Central memory CD8-positive, alpha-beta T cell (primary cell): ENCODE data around the gene EPHA4.

Experiments
- ATAC-seq: fragments of 150-1000 bp; cut with Tn5 transposase; replicated peaks from 2 replicates; pipeline ENCODE4 v1.10.0; 2022; ENCODE audit warnings: mild to moderate bottlenecking, moderate FRiP score, moderate number of reproducible peaks; ENCODE audit not compliant: poor library complexity, severe bottlenecking; ENCODE audit errors: extremely low read depth
- DNase-seq, 2 donors: peaks; one replicate each; pipeline ENCODE4 v3.0.0; 2021; ENCODE audit warnings: low spot score in 2 of 2
- H3K27ac Mint-ChIP-seq: one replicate; pipeline ENCODE4 v1.8.0; 2022; ENCODE audit warnings: low read depth, mild to moderate bottlenecking, moderate library complexity, mixed read lengths
- H3K27me3 Mint-ChIP-seq: one replicate; pipeline ENCODE4 v1.8.0; 2022; ENCODE audit warnings: mixed read lengths
- H3K36me3 Mint-ChIP-seq: one replicate; pipeline ENCODE4 v1.8.0; 2022; ENCODE audit warnings: mild to moderate bottlenecking, moderate library complexity, mixed read lengths; ENCODE audit not compliant: insufficient read depth
- H3K4me1 Mint-ChIP-seq: one replicate; pipeline ENCODE4 v1.8.0; 2022; ENCODE audit warnings: mixed read lengths
- H3K4me3 Mint-ChIP-seq: one replicate; pipeline ENCODE4 v1.8.0; 2022; ENCODE audit warnings: mild to moderate bottlenecking, moderate library complexity, mixed read lengths
- H3K9me3 Mint-ChIP-seq: one replicate; pipeline ENCODE4 v1.8.0; 2022; ENCODE audit warnings: mixed read lengths

The EPHA4 gene

GRCh38 chr2:221431477-221431876, 140.6 kb downstream of the EPHA4 start:
- no peak for ATAC-seq
- Mint-ChIP-seq H3K4me3 (no peak overlapping the region), H3K27me3 (no peaks in the 10 kb centered on the region), H3K4me1 (no peaks in the 10 kb centered on the region), H3K9me3 (no peaks in the 10 kb centered on the region), H3K36me3 (peaks cover 25% of the 10 kb centered on the region), H3K27ac (no peak overlapping the region)
- no peak for DNase-seq

GRCh38 chr2:221429741-221430491, 142.2 kb downstream of the EPHA4 start:
- no peaks in the 10 kb centered on the region for H3K4me1 Mint-ChIP-seq
- no peak overlapping the region for H3K27ac Mint-ChIP-seq
- no peak for ATAC-seq
- peaks cover 26% of the 10 kb centered on the region for H3K36me3 Mint-ChIP-seq
- no peak overlapping the region for H3K4me3 Mint-ChIP-seq
- DNase-seq: no peak
- H3K27me3 Mint-ChIP-seq: no peaks in the 10 kb centered on the region
- no peaks in the 10 kb centered on the region for H3K9me3 Mint-ChIP-seq

- no peak overlapping the region for H3K4me3 Mint-ChIP-seq
- H3K9me3 Mint-ChIP-seq: no peaks in the 10 kb centered on the region
Measured at GRCh38 chr2:221428896-221429295, 143.2 kb downstream of the EPHA4 start.

GRCh38 chr2:221426929-221427328, 145.2 kb downstream of the EPHA4 start:
- no peak overlapping the region for H3K4me3 Mint-ChIP-seq
- DNase-seq (no peak), ATAC-seq (no peak)
- H3K27ac Mint-ChIP-seq: no peak overlapping the region
- no peaks in the 10 kb centered on the region for H3K9me3 Mint-ChIP-seq
- H3K27me3 Mint-ChIP-seq: no peaks in the 10 kb centered on the region
- H3K36me3 Mint-ChIP-seq: peaks cover 14% of the 10 kb centered on the region
- no peaks in the 10 kb centered on the region for H3K4me1 Mint-ChIP-seq

More at GRCh38 chr2:221428896-221429295, 143.2 kb downstream of the EPHA4 start:
- DNase-seq (no peak), ATAC-seq (no peak)
- Mint-ChIP-seq H3K36me3 (peaks cover 25% of the 10 kb centered on the region), H3K4me1 (no peaks in the 10 kb centered on the region), H3K27me3 (no peaks in the 10 kb centered on the region), H3K27ac (no peak overlapping the region)

- Mint-ChIP-seq H3K9me3 (no peaks in the 10 kb centered on the region), H3K36me3 (peaks cover 14% of the 10 kb centered on the region), H3K4me3 (no peak overlapping the region), H3K27ac (no peak overlapping the region), H3K4me1 (no peaks in the 10 kb centered on the region), H3K27me3 (no peaks in the 10 kb centered on the region)
- DNase-seq (no peak), ATAC-seq (no peak)
Measured at GRCh38 chr2:221425891-221426290, 146.2 kb downstream of the EPHA4 start.

- no peak for ATAC-seq
Measured at GRCh38 chr2:221425353-221425752, 146.8 kb downstream of the EPHA4 start.

GRCh38 chr2:221423210-221423804, 148.8 kb downstream of the EPHA4 start:
- H3K4me3 Mint-ChIP-seq: no peak overlapping the region
- peaks cover 12% of the 10 kb centered on the region for H3K4me1 Mint-ChIP-seq
- ATAC-seq (no peak), DNase-seq (no peak)
- no peaks in the 10 kb centered on the region for H3K27me3 Mint-ChIP-seq
- H3K27ac Mint-ChIP-seq: no peak overlapping the region
- H3K36me3 Mint-ChIP-seq: peaks cover 7% of the 10 kb centered on the region
- H3K9me3 Mint-ChIP-seq: no peaks in the 10 kb centered on the region

More at GRCh38 chr2:221425353-221425752, 146.8 kb downstream of the EPHA4 start:
- Mint-ChIP-seq H3K4me3 (no peak overlapping the region), H3K9me3 (no peaks in the 10 kb centered on the region), H3K27me3 (no peaks in the 10 kb centered on the region), H3K36me3 (peaks cover 14% of the 10 kb centered on the region), H3K4me1 (peaks cover 3% of the 10 kb centered on the region), H3K27ac (no peak overlapping the region)
- DNase-seq: no peak

- peaks cover 5% of the 10 kb centered on the region for H3K36me3 Mint-ChIP-seq
- no peak overlapping the region for H3K27ac Mint-ChIP-seq
- H3K4me3 Mint-ChIP-seq: no peak overlapping the region
- H3K9me3 Mint-ChIP-seq: no peaks in the 10 kb centered on the region
- H3K4me1 Mint-ChIP-seq: peaks cover 12% of the 10 kb centered on the region
- no peak for ATAC-seq
- H3K27me3 Mint-ChIP-seq: no peaks in the 10 kb centered on the region
- DNase-seq: no peak
Measured at GRCh38 chr2:221422516-221423209, 149.4 kb downstream of the EPHA4 start.

- peak; percentile 54 for ATAC-seq
- Mint-ChIP-seq H3K4me1 (peaks cover 12% of the 10 kb centered on the region), H3K4me3 (peak overlapping the region; percentile 42), H3K9me3 (no peaks in the 10 kb centered on the region), H3K36me3 (peaks cover 3% of the 10 kb centered on the region), H3K27me3 (no peaks in the 10 kb centered on the region), H3K27ac (peak overlapping the region; percentile 81)
- DNase-seq: no peak
Measured at GRCh38 chr2:221420245-221420644, 151.9 kb downstream of the EPHA4 start.

GRCh38 chr2:221415789-221416188, 156.3 kb downstream of the EPHA4 start:
- Mint-ChIP-seq H3K27me3 (peaks cover 13% of the 10 kb centered on the region), H3K4me3 (no peak overlapping the region), H3K27ac (no peak overlapping the region), H3K9me3 (no peaks in the 10 kb centered on the region), H3K36me3 (peaks cover 1% of the 10 kb centered on the region), H3K4me1 (peaks cover 12% of the 10 kb centered on the region)
- ATAC-seq (no peak), DNase-seq (no peak)

- DNase-seq (no peak), ATAC-seq (no peak)
- Mint-ChIP-seq H3K27ac (no peak overlapping the region), H3K36me3 (peaks cover 1% of the 10 kb centered on the region), H3K27me3 (peaks cover 32% of the 10 kb centered on the region), H3K9me3 (no peaks in the 10 kb centered on the region), H3K4me3 (no peak overlapping the region), H3K4me1 (no peaks in the 10 kb centered on the region)
Measured at GRCh38 chr2:221412978-221413377, 159.1 kb downstream of the EPHA4 start.

GRCh38 chr2:221410487-221410886, 161.6 kb downstream of the EPHA4 start:
- no peak for ATAC-seq
- no peak overlapping the region for H3K4me3 Mint-ChIP-seq
- H3K36me3 Mint-ChIP-seq: peaks cover 2% of the 10 kb centered on the region
- no peak overlapping the region for H3K27ac Mint-ChIP-seq
- peaks cover 47% of the 10 kb centered on the region for H3K27me3 Mint-ChIP-seq
- no peak for DNase-seq
- no peaks in the 10 kb centered on the region for H3K4me1 Mint-ChIP-seq
- peaks cover 4% of the 10 kb centered on the region for H3K9me3 Mint-ChIP-seq

GRCh38 chr2:221407765-221408164, 164.3 kb downstream of the EPHA4 start:
- Mint-ChIP-seq H3K36me3 (peaks cover 2% of the 10 kb centered on the region), H3K27ac (no peak overlapping the region), H3K9me3 (peaks cover 4% of the 10 kb centered on the region), H3K4me1 (no peaks in the 10 kb centered on the region), H3K27me3 (peaks cover 53% of the 10 kb centered on the region), H3K4me3 (no peak overlapping the region)
- DNase-seq (no peak), ATAC-seq (no peak)
